ENCODE measurements around the gene BUB3.
A peak's percentile ranks its signal among the peaks of the same experiment; 100 is the strongest.

The BUB3 gene

GRCh38 chr10:123141791-123142700 lies 12.2 kb upstream of the BUB3 start:
- no peak for DNase-seq

GRCh38 chr10:123142701-123143161 lies 11.5 kb upstream of the BUB3 start:
- DNase-seq, result no peak

- no peak for DNase-seq
Measured at GRCh38 chr10:123143162-123143824, 10.9 kb upstream of the BUB3 start.

GRCh38 chr10:123143825-123144168 lies 10.4 kb upstream of the BUB3 start:
- no peak for DNase-seq

- DNase-seq, result no peak
Measured at GRCh38 chr10:123144697-123145541, 9.3 kb upstream of the BUB3 start.

- DNase-seq, result no peak
Measured at GRCh38 chr10:123145542-123146012, 8.6 kb upstream of the BUB3 start.

GRCh38 chr10:123146013-123146893 lies 7.9 kb upstream of the BUB3 start:
- DNase-seq, result no peak

DNA sequence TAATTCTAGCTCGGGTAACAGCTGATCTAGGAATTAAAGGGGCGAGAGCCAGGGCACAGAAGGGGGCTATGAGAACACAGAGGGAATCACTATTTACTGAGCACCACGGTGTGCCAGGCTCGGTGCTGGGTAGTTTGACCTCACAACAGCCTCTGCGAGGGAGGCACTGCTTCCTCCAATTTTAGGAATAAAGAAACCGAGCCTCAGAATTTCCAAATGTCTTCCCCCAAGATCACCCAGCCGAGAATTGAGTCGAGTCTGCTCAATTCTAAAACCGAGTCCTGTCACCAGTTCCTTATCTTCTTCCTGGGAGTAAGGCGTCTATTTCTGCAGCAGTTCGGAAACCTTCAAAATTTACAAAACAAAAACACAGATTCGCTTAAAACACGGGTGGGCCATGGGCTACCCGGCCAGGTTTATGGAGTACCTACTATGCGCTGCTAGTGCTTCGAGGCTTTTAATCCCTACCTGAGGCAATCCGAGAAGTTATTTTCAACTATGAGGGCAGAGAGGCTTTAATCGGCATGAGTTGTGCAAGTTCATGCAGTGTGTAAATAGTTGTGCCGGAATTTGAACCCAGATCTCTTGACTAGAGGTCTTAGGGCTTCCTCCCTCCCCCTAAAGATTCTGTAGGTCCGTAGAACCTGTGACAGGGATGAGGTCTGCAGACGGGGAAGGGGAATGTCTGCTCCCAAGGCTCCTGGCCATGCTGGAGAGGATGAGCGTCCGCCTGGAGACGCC lies 7.1 kb upstream of the BUB3 start:
- no peak for DNase-seq

DNA sequence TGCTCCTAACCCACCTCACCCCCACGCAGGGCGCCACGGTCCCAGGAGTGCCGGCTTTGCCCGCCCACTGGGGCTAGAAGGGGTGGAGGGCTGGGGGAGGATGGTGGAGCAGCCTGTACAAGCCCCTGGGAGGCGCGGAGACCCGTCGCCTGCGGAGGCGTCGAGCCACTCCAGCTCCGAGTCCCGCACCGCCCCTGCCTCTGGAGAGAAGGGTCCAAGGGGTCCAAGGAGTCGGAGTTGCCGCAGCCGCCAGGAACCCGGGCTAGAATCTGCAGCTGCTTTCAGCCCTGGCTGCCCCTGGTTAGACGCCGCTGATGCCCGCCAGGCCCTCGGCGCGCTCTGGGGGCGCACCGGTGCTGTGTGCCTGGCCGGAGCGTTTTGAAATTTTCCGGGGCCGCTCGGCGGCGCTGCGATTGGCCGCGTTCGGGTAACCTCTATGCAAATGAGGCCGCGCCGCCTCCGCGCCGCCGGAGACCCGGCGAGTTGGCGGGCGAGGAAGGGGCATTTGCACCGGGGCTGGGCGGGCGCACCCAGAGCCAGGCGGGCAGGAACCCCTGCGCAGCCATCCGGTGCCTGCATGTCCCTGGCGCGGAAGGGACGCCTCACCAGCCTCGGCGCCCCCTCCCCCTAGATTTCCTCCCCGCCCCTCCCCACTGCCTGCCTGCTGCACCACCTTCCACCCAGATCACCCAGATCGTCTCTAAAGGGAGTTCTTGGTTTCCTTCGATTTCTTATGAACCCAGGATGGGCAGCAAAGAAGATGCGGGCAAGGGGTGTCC lies 6.4 kb upstream of the BUB3 start, which contains the start of gene HMX2:
HMX2 (plus strand) TSS at position 502 of the 779 bp plus-strand sequence; CDS start at position 745, 243 bp downstream.
- no peak for DNase-seq

DNA sequence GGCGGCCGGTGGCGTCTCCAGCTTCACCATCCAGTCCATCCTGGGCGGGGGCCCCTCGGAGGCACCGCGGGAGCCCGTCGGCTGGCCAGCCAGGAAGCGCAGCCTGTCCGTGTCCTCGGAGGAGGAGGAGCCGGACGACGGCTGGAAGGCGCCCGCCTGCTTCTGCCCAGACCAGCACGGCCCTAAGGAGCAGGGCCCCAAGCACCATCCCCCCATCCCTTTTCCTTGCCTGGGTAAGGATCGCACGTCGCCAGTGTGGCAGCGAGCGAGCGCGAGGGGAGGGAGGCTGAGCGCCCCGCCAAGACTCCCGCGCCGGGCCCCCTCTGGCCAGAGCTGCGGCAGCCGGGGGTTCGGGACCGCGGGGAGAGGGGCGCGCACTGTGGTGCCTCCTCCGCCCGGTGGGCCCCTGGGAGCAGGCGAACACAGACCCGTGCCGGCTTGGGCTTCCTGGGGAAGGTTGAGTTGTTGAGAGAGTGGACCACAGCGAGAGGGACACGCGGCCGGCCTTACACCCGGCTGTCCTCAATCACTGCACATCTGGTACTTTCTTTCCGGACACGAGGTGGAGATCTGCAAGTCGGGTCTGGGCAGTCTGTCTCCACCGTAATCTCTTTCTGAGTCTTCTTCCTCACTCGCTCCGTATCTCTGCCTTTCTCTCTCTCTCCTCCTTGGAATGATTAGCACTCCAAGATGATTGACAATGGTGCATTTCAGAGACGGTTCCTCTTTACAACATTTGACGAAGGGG lies 5.6 kb upstream of the BUB3 start:
- DNase-seq, result no peak

- no peak for DNase-seq
Measured at GRCh38 chr10:123149162-123149567, 5.0 kb upstream of the BUB3 start.

- no peak for DNase-seq
Measured at GRCh38 chr10:123149568-123150270, 4.5 kb upstream of the BUB3 start.

- no peak for DNase-seq
Measured at GRCh38 chr10:123150271-123150985, 3.8 kb upstream of the BUB3 start.

DNA sequence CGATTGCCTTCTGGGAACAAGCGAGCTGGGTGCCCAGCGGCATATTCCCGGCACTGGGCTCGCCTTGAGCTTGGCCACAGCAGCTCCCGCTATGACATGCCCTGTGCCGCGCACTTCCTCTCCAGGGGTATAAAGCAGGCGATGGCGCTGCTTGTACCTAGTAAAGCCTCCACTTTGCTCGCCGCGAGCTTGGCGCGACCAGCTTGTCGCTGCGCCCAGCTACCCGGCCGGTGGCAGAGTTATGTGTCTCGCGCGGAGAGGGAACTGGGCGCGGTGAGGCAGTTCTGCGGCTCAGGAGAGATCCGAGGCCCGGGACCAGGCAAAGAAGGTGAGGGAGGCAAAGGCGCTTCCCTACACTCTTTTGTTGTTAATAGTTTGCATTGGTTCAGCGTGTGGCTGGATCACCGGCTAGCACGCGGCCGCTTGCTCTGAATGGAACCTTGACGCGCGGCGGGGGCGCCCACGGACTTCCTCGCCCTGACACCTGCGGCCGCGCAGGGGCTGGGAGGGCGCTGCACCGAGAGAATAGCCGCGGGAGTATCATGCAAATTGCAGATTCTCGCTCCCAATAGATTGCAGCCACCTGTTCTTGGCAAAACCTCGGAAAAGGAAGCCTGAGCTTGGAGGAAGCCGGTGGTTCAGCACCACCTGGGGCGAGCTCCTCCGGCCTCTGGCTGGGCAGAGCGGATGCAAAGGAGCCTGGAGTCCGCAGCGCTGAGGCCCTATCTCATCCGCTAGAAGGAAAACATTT lies 3.0 kb upstream of the BUB3 start:
- DNase-seq, result peak; percentile 43

- no peak for DNase-seq
Measured at GRCh38 chr10:123151737-123152135, 2.5 kb upstream of the BUB3 start.

DNA sequence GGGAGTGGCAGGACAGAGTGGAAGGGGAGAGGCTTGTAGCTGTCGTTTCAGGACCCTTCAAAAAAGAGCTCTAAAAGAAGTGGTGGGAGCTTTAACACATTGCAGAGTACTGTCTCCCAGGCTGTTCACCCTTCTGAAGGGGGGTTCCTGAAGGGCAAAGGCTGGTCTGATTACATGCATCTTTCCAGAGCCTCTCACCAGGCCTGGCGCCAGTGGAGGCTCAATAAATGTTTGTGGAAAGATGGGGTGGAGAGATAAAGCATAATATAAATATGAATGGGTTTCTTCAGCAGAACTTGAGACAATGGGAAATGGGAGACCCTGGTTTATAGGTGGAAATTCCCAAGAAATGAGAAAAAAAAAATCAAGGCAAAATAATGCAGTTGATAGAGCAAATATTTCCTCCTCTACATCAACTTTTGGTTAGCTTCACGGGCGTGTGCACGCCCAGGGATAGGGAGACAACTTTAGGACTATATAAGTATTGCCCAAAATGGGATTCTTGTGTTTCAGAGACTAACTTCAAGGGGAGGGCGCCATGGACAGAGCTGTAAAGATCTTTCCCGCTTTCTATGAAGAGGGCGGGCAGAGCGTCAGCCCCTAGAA lies 613 bp upstream of the BUB3 start:
- DNase-seq, result no peak

All from stimulated activated CD4-positive, alpha-beta T cell treated with anti-CD3 and anti-CD28 coated beads, Interleukin-1b, Interleukin-23, amount 100 ng/mL, for 48 hours (primary cell).